ENCODE results near the gene COA5.

COA5 gene

DNA sequence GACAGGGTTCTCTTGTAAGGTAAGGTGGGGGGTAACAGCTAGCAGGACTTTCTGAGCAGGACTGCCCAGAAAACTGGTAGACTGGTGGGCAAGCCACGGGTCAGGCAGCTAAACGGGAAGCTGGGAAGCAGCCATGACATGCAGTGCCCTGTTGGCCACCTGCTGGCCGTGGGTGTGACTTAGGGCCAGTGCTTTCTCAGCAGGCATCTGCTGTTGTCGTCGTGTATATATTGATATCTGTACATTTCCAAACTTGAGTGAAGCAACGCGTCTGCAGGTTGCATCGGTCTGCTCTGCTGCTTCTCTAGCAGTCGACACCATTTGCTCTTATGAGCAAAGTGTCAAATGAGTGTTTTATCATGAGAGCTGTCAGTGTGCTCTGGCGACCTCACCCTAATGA lies 31.0 kb downstream of the COA5 start:
- no peaks in the 10 kb centered on the region for H3K9me3 ChIP-seq
- TF ChIP-seq, protein P1, sequence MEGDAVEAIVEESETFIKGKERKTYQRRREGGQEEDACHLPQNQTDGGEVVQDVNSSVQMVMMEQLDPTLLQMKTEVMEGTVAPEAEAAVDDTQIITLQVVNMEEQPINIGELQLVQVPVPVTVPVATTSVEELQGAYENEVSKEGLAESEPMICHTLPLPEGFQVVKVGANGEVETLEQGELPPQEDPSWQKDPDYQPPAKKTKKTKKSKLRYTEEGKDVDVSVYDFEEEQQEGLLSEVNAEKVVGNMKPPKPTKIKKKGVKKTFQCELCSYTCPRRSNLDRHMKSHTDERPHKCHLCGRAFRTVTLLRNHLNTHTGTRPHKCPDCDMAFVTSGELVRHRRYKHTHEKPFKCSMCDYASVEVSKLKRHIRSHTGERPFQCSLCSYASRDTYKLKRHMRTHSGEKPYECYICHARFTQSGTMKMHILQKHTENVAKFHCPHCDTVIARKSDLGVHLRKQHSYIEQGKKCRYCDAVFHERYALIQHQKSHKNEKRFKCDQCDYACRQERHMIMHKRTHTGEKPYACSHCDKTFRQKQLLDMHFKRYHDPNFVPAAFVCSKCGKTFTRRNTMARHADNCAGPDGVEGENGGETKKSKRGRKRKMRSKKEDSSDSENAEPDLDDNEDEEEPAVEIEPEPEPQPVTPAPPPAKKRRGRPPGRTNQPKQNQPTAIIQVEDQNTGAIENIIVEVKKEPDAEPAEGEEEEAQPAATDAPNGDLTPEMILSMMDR (IDR thresholded peaks at IDR 0.05), result no peak
- H3K27me3 ChIP-seq, result no peaks in the 10 kb centered on the region
- no peak overlapping the region for H3K4me3 ChIP-seq (ENCODE audit: low read depth in 1 of 2, low read length in 1 of 2)
- H3K27ac ChIP-seq, result no peak overlapping the region
- no peaks in the 10 kb centered on the region for H3K4me1 ChIP-seq (ENCODE audit: control insufficient read depth in 1 of 2, insufficient read depth in 1 of 2, low read depth in 1 of 2, low read length in 1 of 2)
- peaks cover 98% of the 10 kb centered on the region for H3K36me3 ChIP-seq

DNA sequence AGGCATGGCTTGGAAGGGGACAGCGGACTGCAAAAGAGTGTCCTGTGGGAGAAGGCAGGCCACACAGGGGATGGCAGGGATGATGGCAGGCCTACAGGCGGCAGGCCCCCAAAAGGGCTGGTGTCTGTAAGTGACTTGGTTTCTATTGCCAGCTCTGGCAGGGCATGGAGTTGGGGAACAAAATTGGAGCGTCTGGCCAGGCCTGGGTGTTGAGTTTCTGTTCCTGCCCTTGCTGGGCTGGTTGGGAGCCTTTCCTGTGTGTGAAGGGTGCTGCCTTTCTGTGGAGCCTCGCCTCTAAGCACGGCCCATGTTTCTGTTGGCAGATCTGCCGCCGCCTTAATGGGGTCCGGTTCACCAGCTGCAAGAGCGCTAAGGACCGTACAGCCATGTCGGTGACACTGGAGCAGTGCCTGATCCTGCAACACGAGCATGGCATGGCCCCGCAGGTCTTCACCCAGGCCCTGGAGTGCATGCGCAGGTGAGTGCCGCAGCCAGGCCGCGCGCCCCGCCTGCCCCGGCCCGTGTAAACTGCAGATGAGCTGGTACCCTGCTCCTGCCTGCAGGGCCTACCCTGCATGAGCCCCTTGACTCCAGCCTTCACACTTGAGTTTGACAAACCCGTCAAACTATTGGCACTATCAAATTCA lies 31.5 kb downstream of the COA5 start:
- Histone ChIP-seq H3K9me3 (no peaks in the 10 kb centered on the region), H3K4me1 (ENCODE audit: control insufficient read depth in 1 of 2, insufficient read depth in 1 of 2, low read depth in 1 of 2, low read length in 1 of 2) (no peaks in the 10 kb centered on the region), H3K36me3 (peaks cover 98% of the 10 kb centered on the region), H3K4me3 (ENCODE audit: low read depth in 1 of 2, low read length in 1 of 2) (no peak overlapping the region), H3K27me3 (no peaks in the 10 kb centered on the region), H3K27ac (no peak overlapping the region)
- TF ChIP-seq, protein P1 (IDR thresholded peaks at IDR 0.05), result no peak

DNA sequence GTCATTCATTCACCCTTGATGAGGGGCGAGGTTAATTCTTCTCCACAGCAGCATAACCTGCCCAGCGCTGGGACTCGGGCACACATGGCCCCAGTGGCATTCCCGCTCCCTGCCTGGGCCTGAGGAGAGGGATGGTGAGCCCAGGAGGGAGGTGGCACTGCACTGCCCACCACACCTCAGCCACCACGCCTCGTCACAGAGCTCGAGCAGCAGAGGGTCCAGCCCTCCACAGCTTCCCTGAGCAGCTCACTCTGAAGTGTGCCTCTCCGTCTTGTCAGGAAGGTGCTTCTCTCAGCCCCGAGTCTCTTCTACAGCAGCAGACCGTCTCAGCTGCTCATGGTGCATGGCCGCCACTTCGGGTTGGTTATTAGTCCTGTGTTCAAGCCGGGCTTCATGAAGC lies 34.9 kb downstream of the COA5 start:
- Histone ChIP-seq H3K27me3 (no peaks in the 10 kb centered on the region), H3K9me3 (no peaks in the 10 kb centered on the region), H3K27ac (no peak overlapping the region), H3K4me1 (ENCODE audit: control insufficient read depth in 1 of 2, insufficient read depth in 1 of 2, low read depth in 1 of 2, low read length in 1 of 2) (no peaks in the 10 kb centered on the region), H3K36me3 (peaks cover 100% of the 10 kb centered on the region), H3K4me3 (ENCODE audit: low read depth in 1 of 2, low read length in 1 of 2) (no peak overlapping the region)
- TF ChIP-seq, protein P1 (IDR thresholded peaks at IDR 0.05), result no peak

DNA sequence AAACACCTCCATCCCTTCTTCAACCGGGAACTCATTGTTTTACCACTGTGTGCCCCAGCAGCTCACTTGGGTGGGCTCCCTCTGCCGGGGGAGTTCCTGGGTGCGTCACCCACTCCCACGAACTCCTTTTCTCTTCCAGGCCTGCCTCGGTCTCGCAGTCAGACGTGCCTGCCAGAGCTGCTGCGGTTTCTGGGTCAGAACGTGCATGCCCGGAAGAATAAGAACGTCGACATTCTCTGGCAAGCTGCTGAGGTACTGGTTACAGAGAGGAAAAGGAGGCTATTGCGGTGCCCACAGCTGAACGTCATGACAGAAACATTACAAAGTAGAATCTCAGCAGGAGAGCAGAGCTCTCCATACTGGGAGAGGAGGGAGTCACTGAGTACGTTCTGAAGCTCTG lies 35.6 kb downstream of the COA5 start:
- no peaks in the 10 kb centered on the region for H3K9me3 ChIP-seq
- H3K27me3 ChIP-seq, result no peaks in the 10 kb centered on the region
- H3K36me3 ChIP-seq, result peaks cover 100% of the 10 kb centered on the region
- H3K4me3 ChIP-seq (ENCODE audit: low read depth in 1 of 2, low read length in 1 of 2), result no peak overlapping the region
- H3K4me1 ChIP-seq (ENCODE audit: control insufficient read depth in 1 of 2, insufficient read depth in 1 of 2, low read depth in 1 of 2, low read length in 1 of 2), result no peaks in the 10 kb centered on the region
- H3K27ac ChIP-seq, result no peak overlapping the region
- TF ChIP-seq, protein P1 (IDR thresholded peaks at IDR 0.05), result no peak

DNA sequence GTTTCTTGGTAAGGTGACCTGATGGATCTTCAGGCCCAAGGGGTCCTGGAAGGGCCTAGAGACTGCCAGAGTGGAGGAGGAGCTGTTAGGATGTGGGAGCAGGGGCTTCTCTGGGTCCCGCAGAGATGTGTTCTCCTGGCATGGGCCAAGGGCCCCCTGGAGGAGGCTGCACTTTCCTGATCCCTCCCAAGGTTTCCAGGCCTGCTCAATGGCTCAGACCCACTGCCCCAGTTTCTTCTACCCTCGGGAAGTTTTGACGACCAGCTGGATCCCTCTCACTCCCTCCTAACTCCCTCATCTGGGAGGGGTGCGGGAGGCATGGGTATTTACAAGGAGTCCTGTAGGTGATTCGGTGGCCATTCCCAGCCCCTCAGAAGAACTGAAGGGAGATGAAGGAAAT lies 36.1 kb downstream of the COA5 start:
- Histone ChIP-seq H3K4me1 (ENCODE audit: control insufficient read depth in 1 of 2, insufficient read depth in 1 of 2, low read depth in 1 of 2, low read length in 1 of 2) (no peaks in the 10 kb centered on the region), H3K9me3 (no peaks in the 10 kb centered on the region), H3K27me3 (no peaks in the 10 kb centered on the region), H3K4me3 (ENCODE audit: low read depth in 1 of 2, low read length in 1 of 2) (no peak overlapping the region), H3K27ac (no peak overlapping the region), H3K36me3 (peaks cover 100% of the 10 kb centered on the region)
- TF ChIP-seq, protein P1 (IDR thresholded peaks at IDR 0.05), result no peak

Data from neutrophil (primary cell).